GM06990 (cell line): ENCODE results near the gene ASB8.
"Not testable (repeated sequence)": the region's sequence is repeated elsewhere in the genome, so short reads cannot be mapped to it uniquely, and the experiment has no call there.

Experiments
- DNase-seq: peaks from one replicate; pipeline ENCODE4 v3.0.0-alpha.2; 2011; ENCODE audit not compliant: insufficient read length; ENCODE audit errors: extremely low read depth
- H3K27me3 ChIP-seq: replicated peaks from 2 replicates; pipeline ENCODE4 v1.6.0; 2011; ENCODE audit warnings: low read length; ENCODE audit not compliant: control insufficient read depth, insufficient read depth
- H3K36me3 ChIP-seq: 2 replicates; pipeline ENCODE4 v1.5.1; 2011; ENCODE audit warnings: low read length; ENCODE audit not compliant: control insufficient read depth, insufficient read depth
- H3K4me3 ChIP-seq: replicated peaks from 2 replicates; pipeline ENCODE4 v1.5.1; 2011; ENCODE audit warnings: low read depth, mild to moderate bottlenecking, control low read depth, low read length
- TF ChIP-seq, protein P1 (sequence below): IDR thresholded peaks from 2 replicates; pipeline ENCODE4 v1.5.1; 2011; ENCODE audit warnings: low read length, control low read depth, mild to moderate bottlenecking, inconsistent platforms; ENCODE audit not compliant: insufficient read depth, poor library complexity, severe bottlenecking

The ASB8 gene

DNA sequence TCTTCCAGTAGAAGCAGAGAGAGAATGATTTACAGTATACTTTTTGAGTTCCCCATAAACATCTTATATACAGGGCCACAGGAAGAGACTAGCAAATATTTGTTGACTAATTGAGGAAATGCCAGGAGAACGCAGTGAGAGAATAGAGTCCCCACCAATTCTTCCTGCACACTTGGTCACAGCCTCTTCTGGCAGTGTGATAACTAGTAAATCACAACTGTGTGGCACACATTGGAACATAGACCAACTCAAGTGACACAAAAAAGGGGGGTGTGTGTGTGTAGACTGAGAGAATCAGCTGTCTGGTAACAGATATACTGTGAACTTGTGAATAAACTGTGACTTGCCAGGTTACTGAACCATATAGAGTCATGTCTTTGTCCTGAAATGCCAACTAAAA is 27.9 kb downstream of the ASB8 start:
- Histone ChIP-seq H3K4me3 (no peak overlapping the region), H3K36me3 (peaks cover 24% of the 10 kb centered on the region), H3K27me3 (no peaks in the 10 kb centered on the region)
- DNase-seq, result no peak
- TF ChIP-seq, protein P1, sequence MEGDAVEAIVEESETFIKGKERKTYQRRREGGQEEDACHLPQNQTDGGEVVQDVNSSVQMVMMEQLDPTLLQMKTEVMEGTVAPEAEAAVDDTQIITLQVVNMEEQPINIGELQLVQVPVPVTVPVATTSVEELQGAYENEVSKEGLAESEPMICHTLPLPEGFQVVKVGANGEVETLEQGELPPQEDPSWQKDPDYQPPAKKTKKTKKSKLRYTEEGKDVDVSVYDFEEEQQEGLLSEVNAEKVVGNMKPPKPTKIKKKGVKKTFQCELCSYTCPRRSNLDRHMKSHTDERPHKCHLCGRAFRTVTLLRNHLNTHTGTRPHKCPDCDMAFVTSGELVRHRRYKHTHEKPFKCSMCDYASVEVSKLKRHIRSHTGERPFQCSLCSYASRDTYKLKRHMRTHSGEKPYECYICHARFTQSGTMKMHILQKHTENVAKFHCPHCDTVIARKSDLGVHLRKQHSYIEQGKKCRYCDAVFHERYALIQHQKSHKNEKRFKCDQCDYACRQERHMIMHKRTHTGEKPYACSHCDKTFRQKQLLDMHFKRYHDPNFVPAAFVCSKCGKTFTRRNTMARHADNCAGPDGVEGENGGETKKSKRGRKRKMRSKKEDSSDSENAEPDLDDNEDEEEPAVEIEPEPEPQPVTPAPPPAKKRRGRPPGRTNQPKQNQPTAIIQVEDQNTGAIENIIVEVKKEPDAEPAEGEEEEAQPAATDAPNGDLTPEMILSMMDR, result no peak

DNA sequence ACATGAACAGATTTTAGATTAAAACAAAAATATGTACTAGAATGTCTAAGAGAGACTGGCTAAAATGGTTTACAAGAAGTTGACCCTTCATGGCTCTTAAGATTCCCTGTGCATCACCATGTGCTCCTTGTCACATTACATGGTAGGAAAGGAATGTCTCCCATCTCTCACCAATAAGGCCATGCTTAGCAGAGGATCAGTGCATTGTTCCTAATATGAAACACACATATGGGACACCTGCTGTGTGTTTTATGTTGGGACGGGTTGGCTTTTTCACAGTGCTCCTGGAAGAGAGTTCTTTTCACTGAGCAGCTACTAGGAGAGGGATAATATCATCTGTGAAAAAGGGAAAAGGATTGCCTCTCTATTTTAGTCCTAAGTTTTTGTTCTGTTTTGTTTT is 28.5 kb downstream of the ASB8 start:
- Histone ChIP-seq H3K27me3 (no peaks in the 10 kb centered on the region), H3K36me3 (peaks cover 22% of the 10 kb centered on the region), H3K4me3 (no peak overlapping the region)
- DNase-seq, result no peak
- TF ChIP-seq, protein P1, result no peak

DNA sequence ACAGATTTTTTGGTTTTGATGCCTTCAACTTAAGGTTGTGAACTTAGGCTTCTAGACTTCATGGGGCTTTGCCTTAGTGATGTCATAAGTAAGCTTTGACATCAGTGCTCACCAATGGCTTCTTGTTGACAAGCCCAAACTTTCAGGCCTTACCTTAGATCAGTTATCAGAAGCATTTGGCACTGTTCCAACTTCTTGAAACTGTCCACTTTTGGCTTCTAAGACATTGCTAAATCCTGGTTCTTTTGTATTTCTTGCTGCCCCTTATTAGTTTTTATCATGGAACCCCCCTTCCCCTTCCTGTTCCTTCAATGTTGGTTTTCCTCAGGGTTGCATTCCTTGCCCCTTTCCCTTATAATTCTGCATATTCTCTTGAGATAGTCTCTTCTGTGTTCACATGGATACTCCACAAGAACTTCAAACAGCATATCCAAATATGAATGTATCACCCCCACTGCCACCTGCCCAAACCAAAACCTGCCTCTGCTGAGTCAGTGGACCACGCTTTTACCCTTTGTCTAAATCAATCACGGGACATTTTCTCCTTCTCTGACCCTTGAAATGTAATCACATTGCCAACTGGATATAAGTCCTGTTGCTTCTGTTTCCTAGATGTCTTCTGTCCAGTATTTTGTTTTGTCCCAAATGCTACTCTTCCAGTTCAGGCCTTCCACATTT is 30.2 kb downstream of the ASB8 start:
- H3K4me3 ChIP-seq, result no peak overlapping the region
- H3K27me3 ChIP-seq, result no peaks in the 10 kb centered on the region
- TF ChIP-seq, protein P1, result no peak
- DNase-seq, result no peak
- H3K36me3 ChIP-seq, result peaks cover 22% of the 10 kb centered on the region

GRCh38 chr12:48125985-48126384 is 31.3 kb downstream of the ASB8 start:
- DNase-seq, result no peak
- TF ChIP-seq, protein P1, result no peak
- H3K36me3 ChIP-seq, result peaks cover 17% of the 10 kb centered on the region
- H3K4me3 ChIP-seq, result no peak overlapping the region
- H3K27me3 ChIP-seq, result no peaks in the 10 kb centered on the region

DNA sequence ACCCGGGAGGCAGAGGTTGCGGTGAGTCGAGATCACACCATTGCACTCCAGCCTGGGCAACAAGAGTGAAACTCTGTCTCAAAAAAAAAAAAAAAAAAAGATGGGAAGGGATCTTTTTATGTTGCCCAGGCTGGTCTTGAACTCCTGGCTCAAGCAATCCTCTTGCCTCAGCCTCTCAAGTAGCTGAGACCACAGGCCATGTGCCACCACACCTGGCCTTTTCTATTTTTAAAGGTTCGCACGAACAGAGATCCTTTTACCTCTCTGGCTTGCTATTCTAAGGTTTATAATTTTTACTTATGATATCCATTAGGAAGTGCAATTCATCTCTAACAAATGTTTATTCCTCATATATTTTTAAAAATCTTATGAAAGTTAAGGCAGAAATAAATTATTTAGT is 31.8 kb downstream of the ASB8 start:
- not testable (repeated sequence) for H3K4me3 ChIP-seq, DNase-seq, H3K27me3 ChIP-seq
- H3K36me3 ChIP-seq, result peaks cover 16% of the 10 kb centered on the region

- Histone ChIP-seq H3K27me3 (no peaks in the 10 kb centered on the region), H3K36me3 (peaks cover 12% of the 10 kb centered on the region), H3K4me3 (no peak overlapping the region)
- TF ChIP-seq, protein P1, result no peak
- DNase-seq, result no peak
Measured at GRCh38 chr12:48123169-48123568, 34.1 kb downstream of the ASB8 start.
